BLaER1 treated with 17β-estradiol and CSF1 and Interleukin-3, amounts not matched to agents 10 nM and 100 nM (cell line): ENCODE measurements around the gene DDX10.
A peak's percentile ranks its signal among the peaks of the same experiment; 100 is the strongest.

Experiments
- H3K27ac ChIP-seq, 11 experiments: shearing (Covaris generic); formaldehyde crosslinking; 2 replicates each; pipeline ENCODE4 v1.8.1; 2022
- H3K27me3 ChIP-seq, 11 experiments: shearing (Covaris generic); formaldehyde crosslinking; 2 replicates each; pipeline ENCODE4 v1.8.1; 2022
- H3K36me3 ChIP-seq, 11 experiments: shearing (Covaris generic); formaldehyde crosslinking; 2 replicates each; pipeline ENCODE4 v1.8.1; 2022
- H3K4me1 ChIP-seq, 10 experiments: shearing (Covaris generic); formaldehyde crosslinking; 2 replicates each; pipeline ENCODE4 v1.8.1; 2022
- H3K4me2 ChIP-seq, 11 experiments: shearing (Covaris generic); formaldehyde crosslinking; 2 replicates each; pipeline ENCODE4 v1.8.1; 2022
- H3K4me3 ChIP-seq, 10 experiments: shearing (Covaris generic); formaldehyde crosslinking; 2 replicates each; pipeline ENCODE4 v1.8.1; 2022
- H3K9ac ChIP-seq, 11 experiments: shearing (Covaris generic); formaldehyde crosslinking; 2 replicates each; pipeline ENCODE4 v1.8.1; 2022
- H3K9me3 ChIP-seq, 11 experiments: shearing (Covaris generic); formaldehyde crosslinking; replicated peaks in 1 of 11; 2 replicates each; pipeline ENCODE4 v1.8.1; 2022
- H4K20me1 ChIP-seq, 11 experiments: shearing (Covaris generic); formaldehyde crosslinking; 2 replicates each; pipeline ENCODE4 v1.8.1; 2022
- Cebpa-rat ChIP-seq, 11 experiments: shearing (Covaris generic); IDR thresholded peaks; 2 replicates each; pipeline ENCODE4 v1.8.1; 2022

The DDX10 gene

GRCh38 chr11:108664730-108665525 is at the start of gene DDX10:
DDX10 (plus strand) TSS chr11:108665069; CDS start chr11:108665154, 85 bp downstream.
- Histone ChIP-seq H3K4me3 (peak within 1 kb of the TSS; percentile 83 to 98 (median 90)), H3K27ac (peak within 1 kb of the TSS; percentile 33 to 88 (median 81); a peak in 21 of 22 replicates), H3K4me2 (peak within 1 kb of the TSS; percentile 81 to 97 (median 95)), H3K4me1 (peaks cover 19 to 36% (median 29%) of the 10 kb centered on the region in 10 experiments), H3K36me3 (peaks cover 0 to 38% (median 33%) of the 10 kb centered on the region in 11 experiments; a peak in 20 of 22 replicates), H3K9me3 (peaks cover 0 to 15% (median 8%) of the 10 kb centered on the region in 11 experiments; a peak in 4 of 22 replicates), H4K20me1 (peaks cover 0 to 48% (median 37%) of the 10 kb centered on the region in 11 experiments; a peak in 15 of 22 replicates), H3K9ac (peak within 1 kb of the TSS; percentile 79 to 93 (median 85)), H3K27me3 (no peaks in the 10 kb centered on the region)
- no peak for TF ChIP-seq Cebpa-rat (IDR thresholded peaks at IDR 0.05)

GRCh38 chr11:108616549-108616948 is 48.3 kb upstream of the DDX10 start:
- Histone ChIP-seq H3K9me3 (no peaks in the 10 kb centered on the region), H3K27me3 (no peaks in the 10 kb centered on the region), H3K9ac (no peak overlapping the region), H3K4me1 (peaks cover 0 to 9% (median 3%) of the 10 kb centered on the region in 10 experiments; a peak in 10 of 20 replicates), H3K4me2 (no peak overlapping the region), H3K27ac (no peak overlapping the region), H4K20me1 (no peaks in the 10 kb centered on the region), H3K4me3 (no peak overlapping the region), H3K36me3 (no peaks in the 10 kb centered on the region)
- TF ChIP-seq Cebpa-rat (IDR thresholded peaks at IDR 0.05) = no peak

GRCh38 chr11:108617055-108617454 is 47.8 kb upstream of the DDX10 start:
- H4K20me1 ChIP-seq = no peaks in the 10 kb centered on the region
- H3K36me3 ChIP-seq = no peaks in the 10 kb centered on the region
- H3K27ac ChIP-seq = no peak overlapping the region
- H3K4me2 ChIP-seq = no peak overlapping the region
- no peaks in the 10 kb centered on the region for H3K9me3 ChIP-seq
- H3K9ac ChIP-seq = no peak overlapping the region
- no peaks in the 10 kb centered on the region for H3K27me3 ChIP-seq
- peaks cover 0 to 14% (median 7%) of the 10 kb centered on the region in 10 experiments; a peak in 10 of 20 replicates for H3K4me1 ChIP-seq
- H3K4me3 ChIP-seq = no peak overlapping the region
- no peak for TF ChIP-seq Cebpa-rat (IDR thresholded peaks at IDR 0.05)

- Histone ChIP-seq H3K4me3 (no peak overlapping the region), H3K27ac (no peak overlapping the region), H3K4me2 (no peak overlapping the region), H4K20me1 (no peaks in the 10 kb centered on the region), H3K36me3 (no peaks in the 10 kb centered on the region), H3K9ac (no peak overlapping the region), H3K4me1 (peaks cover 0 to 23% (median 11%) of the 10 kb centered on the region in 10 experiments; a peak in 10 of 20 replicates), H3K9me3 (no peaks in the 10 kb centered on the region), H3K27me3 (no peaks in the 10 kb centered on the region)
- TF ChIP-seq Cebpa-rat (IDR thresholded peaks at IDR 0.05) = no peak
Measured at GRCh38 chr11:108618529-108618928, 46.3 kb upstream of the DDX10 start.

GRCh38 chr11:108620958-108621772 is 43.7 kb upstream of the DDX10 start:
- H3K4me1 ChIP-seq = peaks cover 0 to 31% (median 11%) of the 10 kb centered on the region in 10 experiments; a peak in 10 of 20 replicates
- peak overlapping the region in 6 of 11 experiments; percentile 29 to 73 (median 49); a peak in 11 of 22 replicates for H3K4me2 ChIP-seq
- H3K9ac ChIP-seq = no peak overlapping the region
- H3K27me3 ChIP-seq = no peaks in the 10 kb centered on the region
- H3K27ac ChIP-seq = peak overlapping the region in 2 of 11 experiments; percentile 9 to 39; a peak in 1 of 22 replicates
- no peaks in the 10 kb centered on the region for H4K20me1 ChIP-seq
- H3K4me3 ChIP-seq = no peak overlapping the region
- TF ChIP-seq Cebpa-rat (IDR thresholded peaks at IDR 0.05) = no peak
- H3K9me3 ChIP-seq = peaks cover 0 to 5% (median 0%) of the 10 kb centered on the region in 11 experiments; a peak in 2 of 22 replicates
- H3K36me3 ChIP-seq = no peaks in the 10 kb centered on the region

GRCh38 chr11:108622341-108622740 is 42.5 kb upstream of the DDX10 start:
- Histone ChIP-seq H3K27ac (no peak overlapping the region), H3K4me2 (peak overlapping the region in 5 of 11 experiments; percentile 39 to 73 (median 57); a peak in 7 of 22 replicates), H3K36me3 (no peaks in the 10 kb centered on the region), H4K20me1 (no peaks in the 10 kb centered on the region), H3K27me3 (no peaks in the 10 kb centered on the region), H3K4me1 (peaks cover 0 to 31% (median 11%) of the 10 kb centered on the region in 10 experiments; a peak in 10 of 20 replicates), H3K4me3 (no peak overlapping the region), H3K9me3 (peaks cover 0 to 9% (median 2%) of the 10 kb centered on the region in 11 experiments; a peak in 8 of 22 replicates), H3K9ac (no peak overlapping the region)
- no peak for TF ChIP-seq Cebpa-rat (IDR thresholded peaks at IDR 0.05)

- Histone ChIP-seq H3K4me3 (no peak overlapping the region), H3K27me3 (no peaks in the 10 kb centered on the region), H4K20me1 (no peaks in the 10 kb centered on the region), H3K9ac (no peak overlapping the region), H3K4me2 (0 out of 22 replicates have a peak overlapping the region, but pooled peaks of 2 of the 11 experiments have one; percentile 29 to 51), H3K4me1 (peaks cover 0 to 31% (median 11%) of the 10 kb centered on the region in 10 experiments; a peak in 10 of 20 replicates), H3K36me3 (peaks cover 0 to 3% (median 0%) of the 10 kb centered on the region in 11 experiments; a peak in 1 of 22 replicates), H3K9me3 (peaks cover 14 to 29% (median 21%) of the 10 kb centered on the region in 11 experiments), H3K27ac (no peak overlapping the region)
- no peak for TF ChIP-seq Cebpa-rat (IDR thresholded peaks at IDR 0.05)
Measured at GRCh38 chr11:108624196-108624925, 40.5 kb upstream of the DDX10 start.

- Histone ChIP-seq H3K27ac (no peak overlapping the region), H3K36me3 (peaks cover 0 to 3% (median 0%) of the 10 kb centered on the region in 11 experiments; a peak in 1 of 22 replicates), H3K9ac (no peak overlapping the region), H3K9me3 (peaks cover 19 to 36% (median 28%) of the 10 kb centered on the region in 11 experiments), H3K4me3 (no peak overlapping the region; a peak in 2 of 20 replicates), H4K20me1 (no peaks in the 10 kb centered on the region), H3K4me2 (no peak overlapping the region), H3K27me3 (no peaks in the 10 kb centered on the region), H3K4me1 (peaks cover 0 to 10% (median 0%) of the 10 kb centered on the region in 10 experiments; a peak in 8 of 20 replicates)
- TF ChIP-seq Cebpa-rat (IDR thresholded peaks at IDR 0.05) = no peak
Measured at GRCh38 chr11:108628326-108628725, 36.5 kb upstream of the DDX10 start.
